Small intestine (tissue), 16 donors: ENCODE results near the gene DHX36. TPM values are rescaled to one million over a fixed set of nuclear protein-coding genes. Genes with fewer than 3 reads are reported as not detected.

Experiments
- DNase-seq, 2 donors: peaks; one replicate each; pipeline versions ENCODE4 v3.0.0 to v3.0.0-alpha.2; 2013
- FAIRE-seq: peaks from 2 replicates; lab custom pipeline; 2012; peaks lifted over from hg19 to GRCh38; lab: Jason Lieb, UNC
- H3K27ac ChIP-seq, 3 donors: one replicate each; pipeline ENCODE4 v1.5.1; 2013; ENCODE audit warnings: low read length in 2 of 3, mild to moderate bottlenecking in 2 of 3, control low read depth in 1 of 3, inconsistent platforms in 1 of 3, low read depth in 1 of 3, moderate library complexity in 1 of 3
- H3K27me3 ChIP-seq, 3 donors: one replicate each; pipeline ENCODE4 v1.6.1; 2013; ENCODE audit warnings: low read length in 3 of 3, inconsistent platforms in 1 of 3; ENCODE audit not compliant: control insufficient read depth in 3 of 3, insufficient read depth in 3 of 3
- H3K36me3 ChIP-seq, 3 donors: one replicate each; pipeline ENCODE4 v1.6.1; 2013; ENCODE audit warnings: low read length in 3 of 3, inconsistent platforms in 1 of 3, low read depth in 1 of 3, mild to moderate bottlenecking in 1 of 3, moderate library complexity in 1 of 3; ENCODE audit not compliant: control insufficient read depth in 3 of 3, insufficient read depth in 2 of 3
- H3K4me1 ChIP-seq, 3 donors: one replicate each; pipeline ENCODE4 v1.6.1; 2013; ENCODE audit warnings: low read length in 2 of 3, inconsistent platforms in 1 of 3, low read depth in 1 of 3, mild to moderate bottlenecking in 1 of 3, moderate library complexity in 1 of 3; ENCODE audit not compliant: control insufficient read depth in 3 of 3, insufficient read depth in 2 of 3
- H3K4me3 ChIP-seq, 3 donors: one replicate each; pipeline ENCODE4 v1.5.1; 2013; ENCODE audit warnings: low read length in 3 of 3, control low read depth in 1 of 3, inconsistent platforms in 1 of 3, low read depth in 1 of 3, mild to moderate bottlenecking in 1 of 3, moderate library complexity in 1 of 3
- H3K9me3 ChIP-seq, 2 donors: one replicate each; pipeline ENCODE4 v1.6.1; 2013; ENCODE audit warnings: low read depth in 1 of 2, low read length in 1 of 2; ENCODE audit not compliant: control insufficient read depth in 2 of 2, insufficient read depth in 1 of 2
- WGBS, 3 donors: extraction: QIAGEN DNeasy Blood & Tissue Kit; methylation state at CpG; one replicate each; pipeline ENCODE4 v1.1.7; 2013; 5-methylcytosine and 5-hydroxymethylcytosine counted together
- long read RNA-seq, 10 donors: transcript quantifications; one replicate each; lab custom pipeline, GENCODE V29; 2026
- polyA plus RNA-seq, 4 donors: library from polyadenylated mRNA; stranded (reverse) in 3 of 4; unstranded in 1 of 4; fragments of 200-250 nt in 3 of 4; fragments of 120-200 nt in 1 of 4; gene quantifications; one replicate each; pipeline versions ENCODE4 v1.2.1 to v1.2.3, GENCODE V29; 2013
- donor health status: healthy with polysubstance abuse.
- donor health status: control.
- donor health status: control.
- donor health status: Bipolar disorder and iron deficiency.
- donor health status: healthy.

Gene DHX36, protein sequence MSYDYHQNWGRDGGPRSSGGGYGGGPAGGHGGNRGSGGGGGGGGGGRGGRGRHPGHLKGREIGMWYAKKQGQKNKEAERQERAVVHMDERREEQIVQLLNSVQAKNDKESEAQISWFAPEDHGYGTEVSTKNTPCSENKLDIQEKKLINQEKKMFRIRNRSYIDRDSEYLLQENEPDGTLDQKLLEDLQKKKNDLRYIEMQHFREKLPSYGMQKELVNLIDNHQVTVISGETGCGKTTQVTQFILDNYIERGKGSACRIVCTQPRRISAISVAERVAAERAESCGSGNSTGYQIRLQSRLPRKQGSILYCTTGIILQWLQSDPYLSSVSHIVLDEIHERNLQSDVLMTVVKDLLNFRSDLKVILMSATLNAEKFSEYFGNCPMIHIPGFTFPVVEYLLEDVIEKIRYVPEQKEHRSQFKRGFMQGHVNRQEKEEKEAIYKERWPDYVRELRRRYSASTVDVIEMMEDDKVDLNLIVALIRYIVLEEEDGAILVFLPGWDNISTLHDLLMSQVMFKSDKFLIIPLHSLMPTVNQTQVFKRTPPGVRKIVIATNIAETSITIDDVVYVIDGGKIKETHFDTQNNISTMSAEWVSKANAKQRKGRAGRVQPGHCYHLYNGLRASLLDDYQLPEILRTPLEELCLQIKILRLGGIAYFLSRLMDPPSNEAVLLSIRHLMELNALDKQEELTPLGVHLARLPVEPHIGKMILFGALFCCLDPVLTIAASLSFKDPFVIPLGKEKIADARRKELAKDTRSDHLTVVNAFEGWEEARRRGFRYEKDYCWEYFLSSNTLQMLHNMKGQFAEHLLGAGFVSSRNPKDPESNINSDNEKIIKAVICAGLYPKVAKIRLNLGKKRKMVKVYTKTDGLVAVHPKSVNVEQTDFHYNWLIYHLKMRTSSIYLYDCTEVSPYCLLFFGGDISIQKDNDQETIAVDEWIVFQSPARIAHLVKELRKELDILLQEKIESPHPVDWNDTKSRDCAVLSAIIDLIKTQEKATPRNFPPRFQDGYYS
- 10 to 100 TPM; 24.3 to 42.4 (median 27.3) TPM for polyA plus RNA-seq
- long read RNA-seq, donor 1 = 0 reads
- long read RNA-seq, donor 2, partial matches to known transcripts = 6 of 9 reads
- long read RNA-seq, donor 2, other reads (novel, unspliced or antisense) = 0 of 9 reads
- long read RNA-seq, donor 3, partial matches to known transcripts = 11 of 18 reads
- long read RNA-seq, donor 3, other reads (novel, unspliced or antisense) = 0 of 18 reads
- long read RNA-seq, donor 4 = 0 reads
- long read RNA-seq, donor 5, full-length matches to known transcripts = 5 of 5 reads
- long read RNA-seq, donor 5, partial matches to known transcripts = 0 of 5 reads
- long read RNA-seq, donor 5, other reads (novel, unspliced or antisense) = 0 of 5 reads
- long read RNA-seq, donor 6, full-length matches to known transcripts = 14 of 22 reads
- long read RNA-seq, donor 6, partial matches to known transcripts = 8 of 22 reads
- long read RNA-seq, donor 6, other reads (novel, unspliced or antisense) = 0 of 22 reads
- long read RNA-seq, donor 7 = 0 reads
- long read RNA-seq, donor 8 = 0 reads
- long read RNA-seq, donor 9, partial matches to known transcripts = 0 of 2 reads
- long read RNA-seq, donor 9, other reads (novel, unspliced or antisense) = 0 of 2 reads
- long read RNA-seq, donor 10, full-length matches to known transcripts = 16 of 43 reads
- long read RNA-seq, donor 10, partial matches to known transcripts = 27 of 43 reads
- long read RNA-seq, donor 10, other reads (novel, unspliced or antisense) = 0 of 43 reads

DNA sequence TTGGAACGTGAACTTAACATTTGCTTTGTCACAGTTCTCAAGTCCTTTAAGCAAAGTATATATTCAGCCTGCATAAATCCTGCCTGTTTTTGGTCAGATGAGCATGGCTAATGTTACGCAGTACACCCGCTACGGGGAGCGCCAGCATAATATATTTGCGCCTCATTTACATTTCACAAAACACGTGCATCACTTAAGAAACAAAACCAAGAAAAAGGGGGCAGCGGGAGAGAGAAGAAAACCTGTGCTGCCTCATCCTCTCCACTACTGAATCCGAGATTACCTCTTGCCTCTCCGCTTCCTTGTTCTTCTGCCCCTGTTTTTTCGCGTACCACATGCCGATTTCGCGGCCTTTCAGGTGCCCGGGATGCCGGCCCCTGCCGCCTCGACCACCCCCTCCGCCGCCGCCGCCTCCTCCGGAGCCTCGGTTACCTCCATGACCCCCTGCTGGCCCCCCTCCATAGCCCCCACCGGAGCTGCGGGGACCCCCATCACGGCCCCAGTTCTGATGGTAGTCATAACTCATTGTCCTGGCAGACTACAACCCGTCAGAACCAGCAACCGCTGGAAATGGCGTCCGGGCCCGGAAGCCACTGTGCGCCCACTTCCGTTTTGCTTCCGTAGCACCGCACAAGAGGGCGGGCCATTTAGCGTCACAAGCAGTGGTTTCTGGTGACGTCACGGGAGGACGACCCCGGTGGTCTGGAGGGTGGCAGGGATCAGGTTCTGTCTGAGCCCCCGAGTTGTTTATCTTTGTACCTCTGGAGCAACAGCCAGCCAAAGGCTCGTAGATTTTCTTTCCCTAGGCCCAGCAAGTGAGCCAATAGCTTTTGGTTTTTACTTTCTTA, at the start of gene DHX36:
Gene DHX36, minus strand, starts transcription at position 597 of the 848 bp plus-strand sequence. Its CDS starts 71 bp downstream, at position 526.
- no peak for FAIRE-seq
- Histone ChIP-seq H3K36me3 (no peaks in the 10 kb centered on the region), H3K27ac (peak within 1 kb of the TSS; percentile 57 to 99 (median 96)), H3K4me1 (peaks cover 6 to 12% (median 6%) of the 10 kb centered on the region in 3 donors), H3K27me3 (peaks cover 0 to 12% (median 0%) of the 10 kb centered on the region in 3 donors), H3K9me3 (no peaks in the 10 kb centered on the region), H3K4me3 (peak within 1 kb of the TSS; percentile 80 to 94 (median 85))
- peak; percentile 86 to 95 for DNase-seq
- WGBS, 3 donors = 0% methylated on average over 45 of the region's 45 CpGs

DNA sequence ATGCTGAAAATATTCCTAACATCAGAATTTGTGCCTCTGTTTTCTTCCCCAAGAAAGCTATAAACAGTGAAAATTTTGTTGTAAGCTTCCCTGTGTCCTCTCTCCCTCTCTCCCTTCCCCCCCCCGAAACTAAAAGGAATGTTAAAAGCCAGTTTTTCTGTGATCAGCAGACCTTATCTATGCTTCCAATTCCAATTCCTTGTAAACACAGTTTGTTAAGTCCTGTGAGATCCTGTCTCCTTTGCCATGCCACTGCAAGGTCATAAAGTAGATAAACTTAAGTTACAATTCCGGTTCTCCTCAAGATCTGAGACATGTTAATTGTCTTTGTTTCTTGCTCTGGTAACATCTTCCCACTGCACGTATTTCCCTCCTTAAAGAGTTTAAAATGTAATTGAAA, 42.9 kb upstream of the DHX36 start:
- Histone ChIP-seq H3K9me3 (peaks cover 0 to 9% of the 10 kb centered on the region in 2 donors), H3K27ac (no peak overlapping the region), H3K4me1 (no peaks in the 10 kb centered on the region), H3K27me3 (no peaks in the 10 kb centered on the region), H3K4me3 (no peak overlapping the region), H3K36me3 (no peaks in the 10 kb centered on the region)
- DNase-seq (no peak), FAIRE-seq (no peak)
- 7 to 15% (median 10%) methylated on average over 3 of the region's 3 CpGs for WGBS, 3 donors

DNA sequence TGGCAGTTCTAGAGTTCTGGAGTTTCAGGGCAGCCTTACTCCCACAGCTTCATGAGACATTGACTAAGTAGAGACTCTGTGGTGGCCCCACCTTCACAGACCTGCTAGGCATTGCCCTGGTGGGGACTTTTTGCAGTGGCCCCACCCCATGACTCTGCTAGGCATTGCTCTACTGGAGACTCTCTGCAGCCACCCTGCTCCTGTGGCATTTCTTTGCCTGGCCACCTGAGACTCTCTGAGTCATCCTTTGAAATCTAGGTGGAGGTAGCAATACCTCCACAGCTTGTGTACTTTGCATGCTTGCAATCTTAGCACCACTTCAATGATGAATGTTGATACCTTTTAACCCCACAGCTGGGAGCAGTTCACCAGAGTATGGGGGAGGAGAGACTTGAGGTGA, 40.6 kb upstream of the DHX36 start:
- Histone ChIP-seq H3K9me3 (peaks cover 0 to 9% of the 10 kb centered on the region in 2 donors), H3K36me3 (no peaks in the 10 kb centered on the region), H3K4me1 (no peaks in the 10 kb centered on the region), H3K27me3 (no peaks in the 10 kb centered on the region), H3K4me3 (no peak overlapping the region), H3K27ac (no peak overlapping the region)
- no peak for DNase-seq
- FAIRE-seq = no peak

DNA sequence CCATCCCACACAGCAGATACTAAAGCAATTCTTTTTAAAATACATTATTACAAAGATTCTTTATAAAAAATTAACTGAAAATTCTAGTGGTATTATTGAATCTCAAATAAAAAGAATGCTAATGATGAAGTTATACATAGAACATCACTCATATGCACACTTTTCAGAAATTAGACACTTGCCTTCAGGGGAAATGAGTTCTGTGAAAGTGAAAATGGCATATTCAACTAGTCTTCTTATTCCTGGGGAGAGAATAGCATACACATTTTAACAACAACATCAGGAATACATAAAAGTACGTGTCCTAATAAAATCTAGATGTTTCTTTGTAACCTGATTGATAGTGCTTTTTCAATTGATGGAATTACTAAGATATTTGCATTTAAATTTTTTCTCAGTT, 36.8 kb upstream of the DHX36 start:
- WGBS, 3 donors = 39 to 64% (median 55%) methylated on average over 1 of the region's 1 CpG
- FAIRE-seq (no peak), DNase-seq (no peak)
- H3K4me3 ChIP-seq = no peak overlapping the region
- H3K9me3 ChIP-seq = peaks cover 0 to 9% of the 10 kb centered on the region in 2 donors
- H3K4me1 ChIP-seq = no peaks in the 10 kb centered on the region
- no peak overlapping the region for H3K27ac ChIP-seq
- H3K27me3 ChIP-seq = no peaks in the 10 kb centered on the region
- no peaks in the 10 kb centered on the region for H3K36me3 ChIP-seq

DNA sequence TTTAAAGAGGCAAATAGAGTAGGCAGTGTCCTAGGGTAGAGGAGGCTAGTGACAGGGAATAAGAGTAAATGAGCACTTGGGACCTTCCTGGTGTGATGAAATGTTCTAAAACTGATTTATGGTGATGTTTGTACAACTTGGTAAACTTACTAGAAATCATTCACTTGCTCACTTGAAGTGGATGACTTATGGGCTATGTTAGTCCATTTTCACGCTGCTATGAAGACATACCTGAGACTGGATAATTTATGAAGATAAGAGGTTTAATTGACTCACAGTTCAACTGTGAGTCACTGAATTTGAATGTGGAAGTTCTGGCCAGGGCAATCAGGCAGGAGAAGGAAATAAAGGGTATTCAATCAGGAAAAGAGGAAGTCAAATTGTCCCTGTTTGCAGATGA, 31.7 kb upstream of the DHX36 start:
- Histone ChIP-seq H3K36me3 (no peaks in the 10 kb centered on the region), H3K27ac (no peak overlapping the region), H3K27me3 (peaks cover 0 to 3% (median 0%) of the 10 kb centered on the region in 3 donors), H3K4me1 (no peaks in the 10 kb centered on the region), H3K4me3 (no peak overlapping the region), H3K9me3 (peaks cover 0 to 4% of the 10 kb centered on the region in 2 donors)
- FAIRE-seq (no peak), DNase-seq (peak; percentile 25 to 30)
- WGBS, 3 donors = 9 to 35% (median 12%) methylated on average over 1 of the region's 1 CpG

DNA sequence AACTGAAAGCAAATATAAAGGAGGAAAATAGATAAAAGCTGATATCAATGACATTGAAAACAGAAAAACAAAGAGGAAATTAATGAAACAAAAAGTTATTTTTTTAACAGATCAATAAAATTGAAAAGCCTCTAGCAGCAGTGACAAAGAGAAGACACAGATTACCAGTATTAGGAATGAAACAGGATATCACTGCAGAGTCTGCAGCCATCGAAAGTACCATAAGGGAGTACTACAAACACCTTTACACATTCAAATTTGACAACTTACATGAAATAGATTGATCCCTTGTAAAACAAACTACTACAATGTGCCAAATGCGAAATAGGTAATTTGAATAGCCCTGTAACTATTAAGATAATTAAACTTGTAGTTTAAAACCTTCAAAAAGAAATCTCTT, 24.9 kb upstream of the DHX36 start:
- Histone ChIP-seq H3K4me1 (no peaks in the 10 kb centered on the region), H3K36me3 (no peaks in the 10 kb centered on the region), H3K4me3 (no peak overlapping the region), H3K9me3 (no peaks in the 10 kb centered on the region), H3K27ac (no peak overlapping the region), H3K27me3 (no peaks in the 10 kb centered on the region)
- DNase-seq (no peak), FAIRE-seq (no peak)
- WGBS, 3 donors = 49 to 61% (median 56%) methylated on average over 2 of the region's 2 CpGs
